Left kidney (tissue), 2 donors: ENCODE data around the gene IGSF9B. TPM values are rescaled to one million over a fixed set of nuclear protein-coding genes. Genes with fewer than 3 reads are reported as not detected.

Experiments used
- DNase-seq: peaks from one replicate; pipeline ENCODE4 v3.0.0-alpha.2; 2013
- polyA plus RNA-seq: library from polyadenylated mRNA; unstranded; fragments of 120-200 nt; gene quantifications from one replicate; pipeline ENCODE4 v1.2.1, GENCODE V29; 2013; ENCODE audit not compliant: insufficient read length

The IGSF9B gene
- polyA plus RNA-seq, 1 donor: 8.3 TPM

DNA sequence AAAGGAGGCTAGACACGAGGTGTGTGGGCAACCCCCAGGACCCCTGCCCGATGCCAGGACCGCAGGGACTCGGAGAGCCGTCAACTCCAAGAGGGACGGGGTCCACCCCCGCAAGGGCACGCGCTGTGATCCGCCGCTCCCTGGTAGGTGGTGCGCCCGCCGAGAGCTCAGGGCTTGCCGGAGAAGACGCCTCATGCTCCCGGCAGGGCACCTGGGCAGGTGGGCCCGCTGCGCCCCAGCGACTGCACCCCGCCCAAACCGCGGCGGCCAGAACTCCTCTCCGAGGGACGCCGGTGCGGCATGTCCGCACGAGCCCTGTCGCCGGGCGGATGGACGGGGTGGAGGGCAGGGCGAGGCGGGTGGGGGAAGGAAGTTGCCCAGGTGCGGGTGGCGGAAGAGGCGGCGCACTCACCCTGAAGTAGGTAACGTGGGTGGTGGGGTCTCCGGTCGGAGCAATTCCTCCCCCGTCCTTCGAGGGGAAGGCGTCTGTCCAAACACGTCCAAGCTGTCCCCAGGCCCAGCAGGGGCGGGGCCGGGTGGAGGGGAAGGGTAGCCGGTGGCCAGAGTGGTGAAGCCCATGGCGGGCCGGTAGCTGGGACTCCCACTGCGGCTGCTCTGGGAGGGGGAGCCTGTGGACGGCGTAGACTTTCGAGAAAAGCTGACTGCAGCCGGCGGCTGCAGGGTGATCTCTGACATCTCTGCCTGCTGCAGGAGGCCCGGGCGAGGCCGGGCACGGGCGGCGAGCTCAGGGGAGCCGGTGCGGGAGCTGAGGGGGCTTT, 37.2 kb downstream of the IGSF9B start:
- DNase-seq: no peak

DNA sequence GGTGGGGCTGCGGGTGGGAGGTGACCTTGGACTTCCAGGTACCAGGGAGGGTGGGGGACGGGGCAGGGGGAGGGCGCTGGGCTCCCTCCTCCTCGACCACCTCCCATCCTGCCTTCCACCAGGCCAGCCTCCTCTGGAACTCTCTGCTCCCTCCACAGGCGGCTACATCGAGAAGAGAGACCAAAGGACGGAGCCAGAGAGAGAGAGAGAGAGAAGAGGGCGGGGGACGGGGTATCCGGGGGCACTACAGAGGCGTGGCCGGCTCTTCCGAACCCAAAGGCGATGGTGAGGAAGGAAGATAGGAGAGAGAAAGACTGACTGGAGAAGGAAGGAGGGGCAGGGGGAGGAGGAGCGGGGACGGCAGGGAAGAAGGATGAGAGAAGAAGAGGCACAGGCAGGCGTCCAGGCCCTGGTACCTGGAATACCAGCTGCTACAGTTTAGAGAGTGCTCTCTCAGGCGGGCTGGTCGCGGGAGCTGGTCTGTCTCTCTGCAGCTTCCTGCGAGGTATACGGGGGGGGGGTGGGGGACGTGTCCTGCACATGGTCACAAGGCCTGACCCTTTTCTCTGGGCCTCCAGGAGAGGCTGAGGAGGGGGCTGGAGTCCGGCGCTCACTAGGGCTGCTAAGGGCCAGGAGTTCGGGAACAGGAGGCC, 38.0 kb downstream of the IGSF9B start:
- DNase-seq: no peak

DNA sequence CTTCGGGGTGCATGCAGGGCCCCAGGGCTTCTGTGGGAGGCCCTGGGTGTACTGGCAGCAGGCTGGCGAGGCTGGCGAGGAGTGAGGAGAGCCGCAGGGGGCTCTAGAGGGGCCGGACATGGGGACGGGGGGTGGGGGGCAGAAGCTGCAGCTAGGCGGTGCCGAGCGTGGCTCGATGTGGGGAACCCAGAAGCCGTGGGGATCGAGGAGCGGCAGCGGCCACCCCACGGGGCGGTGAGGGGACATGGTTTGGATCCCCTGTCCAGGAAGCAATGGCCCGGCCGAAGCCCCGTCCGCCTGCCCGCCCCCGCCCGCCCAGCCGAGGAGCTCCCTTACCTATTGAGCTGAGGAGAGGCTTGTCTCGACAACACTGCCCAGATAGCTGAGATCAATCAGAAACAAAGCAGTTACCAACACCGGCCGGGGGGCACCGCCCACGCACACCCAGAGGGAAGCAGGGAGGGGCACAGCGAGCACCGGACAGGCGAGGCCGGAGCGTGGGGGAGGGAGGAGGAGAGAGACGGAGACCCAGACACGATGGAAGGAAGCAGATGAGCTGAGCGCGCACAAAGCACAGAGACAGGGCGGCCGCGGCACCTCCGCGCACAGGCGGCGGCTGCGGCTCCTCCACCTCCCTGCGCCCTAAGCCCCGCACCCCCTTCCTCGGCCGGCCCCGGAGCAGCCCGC, 38.7 kb downstream of the IGSF9B start:
- DNase-seq: no peak

DNA sequence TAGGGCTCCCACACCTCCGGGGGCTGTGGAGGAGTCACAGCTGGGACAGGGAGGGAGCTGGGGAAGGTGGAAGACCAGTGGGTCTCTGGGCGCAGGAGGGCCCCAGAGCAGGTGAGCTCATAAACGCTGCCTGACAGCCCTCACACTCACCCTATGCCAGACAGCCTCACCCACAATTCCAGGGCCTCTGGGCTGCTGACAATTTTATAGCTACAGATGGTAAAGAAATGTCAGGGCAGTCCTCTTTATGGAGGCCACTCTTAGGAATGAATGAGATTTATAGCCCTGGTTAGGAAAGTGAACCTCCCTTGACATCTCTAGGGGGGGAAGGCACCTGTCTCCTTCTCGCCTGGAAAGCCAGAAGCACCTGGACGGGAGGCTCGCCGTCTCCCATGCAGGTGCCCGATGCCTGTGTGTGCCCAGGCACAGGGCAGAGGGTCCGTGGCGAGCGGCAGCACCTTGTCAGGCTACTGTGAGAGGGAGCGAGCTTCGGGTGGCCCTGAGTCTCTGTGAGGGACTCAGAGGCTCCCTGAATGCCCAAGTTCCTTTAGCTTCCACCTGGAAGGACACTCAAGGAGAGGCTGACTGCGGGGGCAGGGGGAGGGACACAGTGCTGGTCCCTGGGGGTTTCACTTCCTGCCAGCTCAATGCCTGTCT, 39.9 kb downstream of the IGSF9B start:
- no peak for DNase-seq

DNA sequence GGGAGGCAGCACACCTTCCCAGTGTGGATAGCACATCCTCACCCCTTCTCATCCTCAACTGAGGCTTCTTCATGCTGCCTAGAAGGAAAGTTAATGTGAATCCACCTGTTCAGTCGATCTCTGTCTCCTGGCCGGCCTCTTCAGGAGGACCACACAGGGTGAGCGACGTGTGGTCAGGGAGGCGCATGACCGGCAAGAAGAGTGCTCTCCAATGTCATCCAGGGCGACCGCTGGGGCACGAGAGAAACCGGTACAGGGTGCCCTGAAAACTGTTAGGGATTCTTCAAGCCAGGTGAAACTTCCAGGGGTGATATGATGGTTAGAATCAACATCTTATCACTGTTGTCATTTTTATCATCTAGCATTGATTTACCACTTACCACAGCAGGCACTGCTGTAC, 43.0 kb downstream of the IGSF9B start:
- no peak for DNase-seq

DNA sequence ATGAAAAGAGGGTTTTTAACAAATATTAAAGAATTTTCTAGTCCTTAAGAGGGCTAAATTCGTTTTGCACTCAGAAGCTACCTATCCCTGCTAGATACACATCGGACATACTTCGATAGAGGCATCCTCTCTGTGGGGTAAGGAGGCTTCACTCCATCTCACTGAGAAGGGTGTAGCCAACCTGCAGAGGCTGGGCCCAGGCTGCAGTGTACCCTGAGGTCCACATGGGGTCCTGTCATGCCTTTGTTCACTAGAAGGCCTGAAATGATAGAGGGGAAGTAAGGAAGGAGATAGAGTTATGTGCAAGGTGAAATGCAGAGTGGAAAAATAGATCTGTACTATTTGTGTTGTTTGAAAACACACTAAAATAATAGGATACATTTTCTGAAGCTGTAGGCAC, 45.6 kb downstream of the IGSF9B start:
- no peak for DNase-seq

DNA sequence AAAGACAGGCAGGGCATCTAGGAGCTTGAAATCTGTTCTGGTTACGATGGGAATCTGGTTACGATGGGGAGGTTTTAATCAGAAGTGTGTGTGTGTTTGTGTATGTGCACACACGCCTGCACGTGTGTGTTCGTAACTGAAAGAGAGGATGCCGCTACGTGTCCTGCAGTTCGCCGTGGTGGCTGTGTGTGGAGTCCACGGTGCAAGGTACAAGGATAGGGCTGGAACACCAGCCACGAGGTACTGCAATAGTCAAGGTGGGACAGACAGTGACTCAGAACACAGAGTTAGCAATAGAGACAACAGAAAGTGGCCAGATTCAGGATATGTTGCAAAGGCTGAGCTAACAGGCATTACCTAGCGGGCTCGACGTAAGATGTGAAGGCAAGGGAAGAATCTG, 46.7 kb downstream of the IGSF9B start:
- DNase-seq: no peak

DNA sequence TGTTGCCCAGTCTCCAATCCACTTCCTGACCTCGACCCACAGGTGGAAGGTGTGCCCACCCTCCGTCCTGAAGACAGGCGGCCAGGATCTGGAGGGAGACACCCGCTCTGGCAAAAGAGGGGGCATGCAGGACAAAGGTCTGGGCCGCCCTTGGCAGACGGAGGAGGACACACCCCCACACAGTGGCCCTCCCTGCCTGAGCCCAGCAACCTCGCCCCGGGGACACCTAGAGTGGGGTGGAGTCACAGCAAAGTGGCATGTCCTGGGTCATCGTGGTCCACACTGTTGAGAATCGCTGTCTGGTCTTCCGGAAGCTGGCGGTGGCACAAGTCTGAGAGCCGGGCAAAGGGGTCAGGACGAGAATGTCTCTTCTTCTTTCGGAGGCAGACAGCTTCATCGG, 47.9 kb downstream of the IGSF9B start:
- no peak for DNase-seq

DNA sequence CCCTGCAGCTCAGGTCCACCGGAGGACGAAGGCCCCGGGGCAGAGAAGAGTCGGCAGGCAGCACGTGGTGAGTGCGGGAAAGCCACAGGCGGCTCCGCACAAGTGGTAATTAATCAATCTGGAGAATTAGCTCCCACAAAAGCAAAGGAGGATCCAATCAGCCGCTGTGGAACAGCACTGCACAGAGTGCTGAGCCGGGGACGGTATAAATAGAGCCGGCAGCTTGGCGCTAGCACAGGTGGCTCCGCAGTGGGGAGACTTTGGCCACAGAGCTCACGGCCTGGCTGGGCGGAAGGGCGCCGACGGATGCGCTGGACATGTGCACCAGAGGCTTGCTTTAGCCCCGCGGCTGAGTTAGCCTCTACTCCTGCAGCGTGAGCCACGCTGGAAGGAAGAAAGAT, 48.9 kb downstream of the IGSF9B start:
- no peak for DNase-seq

DNA sequence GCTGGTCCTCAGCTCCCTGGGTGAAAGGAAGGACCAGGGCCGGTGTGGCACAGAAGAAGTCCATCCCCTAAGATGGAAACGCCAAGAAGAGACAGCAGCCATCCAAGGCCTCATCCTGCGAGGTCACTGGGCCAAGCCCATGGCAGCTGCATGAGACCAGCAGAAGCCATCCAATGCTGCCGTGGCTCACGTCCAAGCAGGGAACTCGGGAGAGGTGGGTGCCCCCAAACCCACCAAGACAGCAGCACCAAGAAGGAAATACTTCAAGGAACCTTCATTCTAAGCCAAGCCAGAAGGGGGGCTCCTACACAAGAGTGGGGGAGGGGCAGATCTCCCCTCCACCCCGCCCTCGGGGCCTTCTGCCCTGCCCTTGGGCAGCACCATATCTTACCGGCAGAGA, 49.6 kb downstream of the IGSF9B start:
- no peak for DNase-seq

DNA sequence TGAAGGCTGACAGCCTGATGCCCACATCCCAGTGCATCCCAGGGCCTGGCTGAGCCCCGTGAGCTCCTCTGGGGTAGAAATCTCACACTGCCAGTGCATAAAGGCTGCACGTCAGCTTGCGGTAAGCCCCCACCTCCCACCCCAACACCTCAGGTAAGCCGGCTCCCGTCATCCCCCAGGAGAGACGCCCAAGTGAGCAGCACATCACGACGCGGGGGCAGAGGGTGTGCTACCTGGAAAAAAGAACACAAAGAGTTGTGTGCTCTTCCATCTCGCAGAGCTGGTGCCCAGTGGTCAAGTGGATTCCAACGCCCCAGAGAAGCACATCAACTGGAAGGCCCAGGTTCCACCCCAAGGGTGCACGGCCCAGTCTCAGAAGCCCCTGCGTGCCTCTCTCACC, 50.0 kb downstream of the IGSF9B start:
- no peak for DNase-seq

DNA sequence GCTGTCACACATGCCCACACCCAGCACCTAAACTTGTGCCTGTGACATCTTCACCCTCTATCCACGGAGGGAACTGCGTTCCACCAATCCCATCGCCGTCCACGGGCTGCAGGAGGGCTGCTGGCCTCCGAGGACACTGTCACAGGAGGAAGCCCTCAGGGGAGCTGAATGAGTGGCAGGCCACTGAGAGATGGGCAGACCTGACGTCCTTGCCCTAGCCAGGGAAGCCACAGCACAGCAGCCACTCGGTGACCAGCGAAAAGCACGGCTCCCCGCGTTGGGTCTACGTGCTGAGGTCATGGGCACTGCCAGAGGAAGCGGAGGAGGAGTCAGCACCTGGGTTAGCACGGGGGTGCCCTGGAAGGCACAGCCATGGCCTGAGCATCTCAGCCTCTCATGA, 50.5 kb downstream of the IGSF9B start:
- no peak for DNase-seq

DNA sequence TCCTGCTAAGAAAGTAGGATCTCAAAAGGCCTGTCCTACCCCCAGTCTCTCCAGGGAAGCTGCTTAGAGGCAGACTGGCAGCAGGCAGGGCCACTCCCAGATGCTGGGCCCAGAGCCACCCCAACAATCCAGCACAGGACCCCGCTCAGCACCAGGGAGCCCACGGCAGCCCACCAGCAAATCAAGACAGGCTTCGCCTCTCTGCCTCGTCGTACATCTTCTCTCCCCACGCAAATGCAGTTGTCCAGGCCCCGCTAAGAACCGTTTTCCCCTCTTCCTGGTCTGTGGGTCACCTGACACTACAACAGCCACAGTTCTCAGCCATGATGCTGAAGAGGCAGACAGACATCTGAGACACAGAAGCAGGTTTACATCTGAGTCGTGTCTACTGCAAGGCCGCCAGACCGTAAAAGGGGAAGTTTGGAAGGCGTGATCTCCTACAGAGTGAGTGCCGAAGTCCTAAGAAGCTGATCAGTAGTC, 51.1 kb downstream of the IGSF9B start:
- no peak for DNase-seq

DNA sequence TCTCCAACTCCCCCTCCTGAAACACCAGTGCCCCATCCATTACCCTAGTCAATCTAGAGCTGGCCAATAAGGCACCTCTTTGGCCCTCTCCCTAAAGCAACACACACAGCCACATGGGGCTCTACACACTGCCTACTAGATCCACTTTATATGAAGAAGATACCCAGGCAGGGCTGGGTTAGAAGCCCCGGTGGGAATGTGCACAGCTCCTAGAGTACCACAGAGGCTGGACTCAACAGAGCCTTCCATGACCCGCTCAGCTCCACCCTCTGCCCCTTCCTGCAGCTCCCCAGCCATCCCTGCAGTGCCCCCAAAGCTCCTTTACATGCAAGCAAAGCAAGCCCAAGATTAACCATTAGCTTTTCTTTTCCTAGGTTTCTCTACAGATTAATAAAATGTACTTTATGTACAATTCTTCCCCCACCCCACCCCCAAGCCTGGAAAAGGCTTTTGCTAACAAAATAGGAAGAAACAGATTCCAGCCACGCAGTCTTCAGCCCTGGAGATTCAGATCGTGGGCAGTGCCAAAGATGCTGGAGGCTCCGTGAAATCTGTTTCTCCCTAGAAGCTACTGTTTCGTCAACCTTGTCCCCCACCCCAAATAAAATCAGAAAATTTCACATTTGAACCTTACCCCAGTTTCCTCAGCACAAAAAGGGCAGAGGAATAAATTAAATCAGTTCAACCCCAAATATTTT, 51.8 kb downstream of the IGSF9B start:
- DNase-seq: no peak

DNA sequence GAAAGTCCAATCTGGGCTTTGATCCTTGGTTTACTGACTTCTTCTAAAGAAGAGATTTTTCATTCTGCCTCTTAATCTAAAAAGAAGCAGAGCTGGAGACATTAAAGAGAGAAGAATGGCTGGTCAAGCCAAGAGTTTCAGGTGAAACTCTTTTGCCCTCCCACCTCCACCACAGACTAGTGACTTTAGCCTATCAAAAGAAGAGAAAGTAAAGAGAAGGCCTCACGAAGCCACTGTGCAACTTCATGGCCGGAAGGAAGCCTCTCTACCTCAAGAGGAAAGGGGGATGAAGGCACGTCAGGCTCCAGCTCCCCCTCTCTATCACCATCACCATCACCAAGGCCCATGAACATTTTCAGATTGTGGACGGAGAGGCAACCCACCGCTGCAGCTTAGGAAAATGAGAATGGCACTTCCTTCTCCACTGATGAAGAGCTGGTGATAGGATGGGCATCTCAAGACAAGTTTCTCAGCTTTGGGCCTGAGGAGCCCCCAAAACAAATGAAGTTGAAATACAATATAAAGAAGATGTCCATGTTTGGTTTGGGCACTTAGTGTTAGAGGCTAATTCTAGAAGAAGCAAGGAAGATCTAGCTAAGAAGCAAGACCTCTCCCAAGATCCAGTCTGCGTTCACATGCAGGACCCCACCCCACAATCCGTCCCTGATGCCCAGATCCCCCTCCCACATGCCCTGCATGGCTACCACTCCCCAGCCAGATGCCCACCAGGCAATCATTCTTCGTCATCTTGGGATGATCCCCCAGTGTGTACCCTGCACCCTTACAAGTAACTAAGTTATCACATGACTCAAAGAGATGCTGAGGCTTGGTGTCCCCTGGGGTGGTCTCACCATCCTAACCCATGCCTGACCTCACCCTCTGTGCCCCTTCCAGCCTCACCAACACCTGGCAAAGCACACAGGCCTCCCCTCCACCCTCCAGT, 52.6 kb downstream of the IGSF9B start:
- no peak for DNase-seq

DNA sequence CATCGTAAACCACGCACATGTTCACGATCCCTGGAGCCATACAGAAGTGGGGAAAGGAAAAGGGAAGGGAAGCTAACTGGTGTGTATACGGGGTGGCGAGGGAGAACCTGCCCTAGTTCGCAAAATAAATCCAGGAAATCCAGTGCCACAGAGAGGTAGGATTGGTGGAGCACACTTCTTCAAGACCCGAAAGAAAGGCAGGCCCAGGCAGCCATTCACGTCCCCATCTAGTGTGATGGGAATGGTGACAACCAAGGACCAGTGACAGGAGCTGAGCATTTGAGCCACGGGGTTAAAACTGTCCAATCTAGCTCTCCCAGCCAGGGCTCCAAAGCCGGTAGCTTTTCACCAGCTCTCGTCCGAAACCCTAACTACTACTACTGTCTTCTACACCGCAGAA, 53.7 kb downstream of the IGSF9B start:
- no peak for DNase-seq

DNA sequence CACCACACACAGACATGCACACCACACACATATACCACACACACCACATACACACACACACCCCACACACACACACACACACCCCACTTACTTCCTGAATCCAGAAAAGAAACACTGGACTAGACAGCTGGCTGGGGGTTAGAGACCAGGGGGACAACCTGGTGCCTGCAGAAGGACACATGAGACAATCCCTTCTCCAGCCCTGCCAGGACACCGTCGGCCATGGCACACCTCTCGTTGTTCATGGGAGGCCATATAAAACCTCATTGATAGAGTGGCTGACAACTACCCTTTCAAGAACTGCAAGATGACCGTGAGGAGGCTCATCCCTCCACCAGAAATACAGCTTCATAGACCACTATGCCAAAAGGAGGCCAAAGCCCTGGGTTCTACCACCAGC, 54.3 kb downstream of the IGSF9B start:
- no peak for DNase-seq

DNA sequence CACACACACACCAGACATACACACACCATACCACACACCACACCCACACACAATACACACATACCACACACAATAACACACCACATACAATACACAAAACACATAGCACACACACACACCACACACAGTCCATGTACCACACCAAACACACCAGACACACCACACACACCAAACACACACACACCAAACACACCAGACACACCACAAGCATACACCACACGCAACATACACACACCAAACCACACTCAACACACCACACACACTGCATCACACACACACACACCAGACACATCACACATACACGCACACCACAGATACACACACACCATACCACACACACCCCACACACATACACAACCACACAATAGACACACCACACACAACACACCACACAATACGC, 54.8 kb downstream of the IGSF9B start:
- DNase-seq: no peak

DNA sequence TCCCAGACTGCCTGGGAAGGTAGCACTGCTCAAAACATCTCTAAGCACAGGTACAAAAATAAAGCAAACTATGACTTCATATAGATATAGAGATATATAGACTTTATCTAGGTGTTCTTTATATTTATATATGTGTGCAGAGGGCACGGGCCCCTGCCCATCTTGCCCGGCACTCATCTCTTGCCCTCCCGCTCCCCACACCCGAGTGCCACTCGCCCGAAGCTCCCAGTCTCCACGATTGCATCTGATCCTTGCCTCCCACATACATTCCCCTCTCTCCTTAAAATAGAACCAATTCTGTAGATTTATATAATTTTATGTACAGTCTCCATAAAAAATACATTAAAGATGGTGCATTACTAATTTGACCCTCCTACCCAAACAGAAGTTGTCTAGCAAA, 55.5 kb downstream of the IGSF9B start:
- no peak for DNase-seq

DNA sequence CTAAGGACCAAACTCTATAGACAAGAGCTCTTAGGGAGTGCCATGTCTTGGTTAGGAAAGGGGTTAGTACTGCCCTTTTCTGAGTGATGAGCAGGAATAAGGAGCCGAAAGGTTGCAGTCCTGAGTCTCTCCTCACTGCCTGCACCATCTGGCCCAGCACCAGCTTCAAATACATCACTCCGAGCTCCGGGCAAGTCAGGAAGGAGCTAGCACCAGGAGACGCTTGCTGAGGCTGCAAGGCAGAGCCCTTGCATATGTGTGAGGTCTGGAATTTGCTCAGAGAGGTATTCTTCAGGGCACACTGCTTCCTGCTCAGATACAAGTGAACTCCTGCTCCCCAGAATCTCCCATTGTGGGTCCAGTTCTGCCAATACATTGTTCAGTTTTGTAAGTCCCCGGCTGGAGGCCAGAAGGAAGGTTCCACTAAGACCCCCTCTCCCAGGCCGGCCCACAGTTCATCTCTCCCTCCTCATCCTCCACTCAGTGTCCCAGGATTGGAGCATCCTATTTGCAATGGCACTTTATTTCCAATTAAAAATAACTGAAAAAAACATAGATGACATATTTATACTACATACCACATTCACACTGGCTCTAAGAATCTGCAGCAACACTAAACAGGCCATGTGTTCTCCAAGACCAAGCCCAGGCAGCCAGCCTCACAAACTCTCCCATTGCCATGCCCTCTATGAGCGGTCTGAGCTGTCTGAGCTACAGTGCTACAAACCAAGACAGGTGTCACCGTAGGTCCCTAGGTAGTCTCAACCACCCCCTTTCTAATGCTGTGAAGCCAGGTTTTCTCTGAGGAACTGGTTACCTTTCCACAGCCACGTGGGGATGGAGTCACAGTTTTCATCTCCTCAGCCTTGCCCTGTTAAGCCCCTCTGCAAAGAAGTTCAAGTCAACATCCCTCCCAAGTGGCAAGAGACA, 56.3 kb downstream of the IGSF9B start:
- DNase-seq: no peak
